Thyroid gland (tissue), 4 donors: ENCODE data around the gene CTNNA2. TPM values are rescaled to one million over a fixed set of nuclear protein-coding genes. Genes with fewer than 3 reads are reported as not detected.

Experiments used
- DNase-seq, 2 donors: peaks; one replicate each; pipeline ENCODE4 v3.0.0-alpha.2; 2019
- H3K27ac ChIP-seq, 3 donors: fragments of 200-600 bp; sonication (generic); 1 replicate in 2 of 3; 2 replicates in 1 of 3; pipeline ENCODE4 v1.5.1; 2016 to 2019; ENCODE audit warnings: mild to moderate bottlenecking in 1 of 3, moderate library complexity in 1 of 3
- H3K27me3 ChIP-seq: fragments of 200-600 bp; sonication (generic); one replicate; pipeline ENCODE4 v1.5.1; 2019
- H3K36me3 ChIP-seq, 2 donors: fragments of 200-600 bp; sonication (generic); one replicate each; pipeline ENCODE4 v1.5.1; 2016 to 2019
- H3K4me1 ChIP-seq, 2 donors: fragments of 200-600 bp; sonication (generic); one replicate each; pipeline ENCODE4 v1.5.1; 2017 to 2019
- H3K4me3 ChIP-seq, 3 donors: fragments of 200-600 bp; sonication (generic); replicated peaks in 1 of 3; 1 replicate in 2 of 3; 2 replicates in 1 of 3; pipeline ENCODE4 v1.5.1; 2016; ENCODE audit warnings: mild to moderate bottlenecking in 1 of 3
- H3K9me3 ChIP-seq: fragments of 200-600 bp; sonication (generic); one replicate; pipeline ENCODE4 v1.5.1; 2017
- CTCF ChIP-seq, 6 experiments: fragments of 200-600 bp in 3 of 6; fragments of 450-650 bp in 3 of 6; sonication (generic) in 3 of 6; IDR thresholded peaks; one replicate each; pipeline ENCODE4 v1.5.1; 2016 to 2019; ENCODE audit warnings: antibody characterized with exemption in 6 of 6, mild to moderate bottlenecking in 2 of 6, inconsistent platforms in 1 of 6, moderate library complexity in 1 of 6
- POLR2A ChIP-seq, 2 donors: fragments of 450-650 bp; IDR thresholded peaks; one replicate each; pipeline ENCODE4 v1.6.1; 2017; ENCODE audit warnings: antibody characterized with exemption in 2 of 2, mild to moderate bottlenecking in 2 of 2, moderate library complexity in 1 of 2
- WGBS, 2 donors: methylation state at CpG; one replicate each; pipeline ENCODE4 v1.1.5; 2017; 5-methylcytosine and 5-hydroxymethylcytosine counted together
- intact Hi-C: fragments of 100-400 bp; cut with DNase I; formaldehyde crosslinking; loops from one replicate; pipeline ENCODE4 v1.15.1; 2023
- total RNA-seq, 4 donors: library from RNA; depleted of rRNA; stranded (reverse); fragments of >200 nt; gene quantifications; one replicate each; pipeline ENCODE4 v1.2.3, GENCODE V29; 2016

CTNNA2 gene
- total RNA-seq, 4 donors from 2014 or later, result 0.13 to 0.44 (median 0.22) TPM; not detected in 1

GRCh38 chr2:79758749-79759282 is 246.0 kb downstream of the CTNNA2 start:
- no peaks in the 10 kb centered on the region for H3K4me1 ChIP-seq
- intact Hi-C loops, result no loop called here
- H3K9me3 ChIP-seq, result no peaks in the 10 kb centered on the region
- 72 to 81% methylated on average over 6 of the region's 6 CpGs for WGBS, 2 donors
- H3K4me3 ChIP-seq, result no peak overlapping the region
- TF ChIP-seq POLR2A (IDR thresholded peaks at IDR 0.05), result no peak
- TF ChIP-seq CTCF (IDR thresholded peaks at IDR 0.05), result no peak
- H3K36me3 ChIP-seq, result no peaks in the 10 kb centered on the region
- no peaks in the 10 kb centered on the region for H3K27me3 ChIP-seq
- no peak overlapping the region for H3K27ac ChIP-seq
- no peak for DNase-seq

- H3K4me3 ChIP-seq, result no peak overlapping the region
- no peaks in the 10 kb centered on the region for H3K9me3 ChIP-seq
- no peaks in the 10 kb centered on the region for H3K27me3 ChIP-seq
- H3K36me3 ChIP-seq, result no peaks in the 10 kb centered on the region
- DNase-seq, result no peak
- intact Hi-C loops, result no loop called here
- H3K4me1 ChIP-seq, result no peaks in the 10 kb centered on the region
- no peak overlapping the region for H3K27ac ChIP-seq
- TF ChIP-seq POLR2A (IDR thresholded peaks at IDR 0.05) (no peak), CTCF (IDR thresholded peaks at IDR 0.05) (no peak)
- WGBS, 2 donors, result 74 to 81% methylated on average over 3 of the region's 3 CpGs
Measured at GRCh38 chr2:79770926-79771325, 258.1 kb downstream of the CTNNA2 start.

- intact Hi-C loops, result no loop called here
Measured at GRCh38 chr2:79771493-79771892, 258.6 kb downstream of the CTNNA2 start.

GRCh38 chr2:79774016-79774415 is 261.2 kb downstream of the CTNNA2 start:
- TF ChIP-seq POLR2A (IDR thresholded peaks at IDR 0.05), result no peak
- no peak for TF ChIP-seq CTCF (IDR thresholded peaks at IDR 0.05)
- Histone ChIP-seq H3K36me3 (no peaks in the 10 kb centered on the region), H3K27ac (no peak overlapping the region), H3K9me3 (no peaks in the 10 kb centered on the region), H3K4me1 (no peaks in the 10 kb centered on the region), H3K27me3 (no peaks in the 10 kb centered on the region), H3K4me3 (no peak overlapping the region)
- intact Hi-C loops, result no loop called here
- DNase-seq, result no peak
- WGBS, 2 donors, result 83 to 86% methylated on average over 2 of the region's 2 CpGs

More at GRCh38 chr2:79771493-79771892, 258.6 kb downstream of the CTNNA2 start:
- no peak overlapping the region for H3K4me3 ChIP-seq
- no peak overlapping the region for H3K27ac ChIP-seq
- TF ChIP-seq CTCF (IDR thresholded peaks at IDR 0.05) (no peak), POLR2A (IDR thresholded peaks at IDR 0.05) (no peak)
- no peaks in the 10 kb centered on the region for H3K27me3 ChIP-seq
- 72 to 93% methylated on average over 3 of the region's 3 CpGs for WGBS, 2 donors
- H3K9me3 ChIP-seq, result no peaks in the 10 kb centered on the region
- H3K4me1 ChIP-seq, result no peaks in the 10 kb centered on the region
- no peak for DNase-seq
- no peaks in the 10 kb centered on the region for H3K36me3 ChIP-seq

- intact Hi-C loops, result no loop called here
- 83 to 88% methylated on average over 2 of the region's 2 CpGs for WGBS, 2 donors
- no peak for DNase-seq
- no peaks in the 10 kb centered on the region for H3K4me1 ChIP-seq
- no peaks in the 10 kb centered on the region for H3K27me3 ChIP-seq
- no peak overlapping the region for H3K4me3 ChIP-seq
- H3K36me3 ChIP-seq, result no peaks in the 10 kb centered on the region
- H3K9me3 ChIP-seq, result no peaks in the 10 kb centered on the region
- H3K27ac ChIP-seq, result no peak overlapping the region
- TF ChIP-seq CTCF (IDR thresholded peaks at IDR 0.05) (no peak), POLR2A (IDR thresholded peaks at IDR 0.05) (no peak)
Measured at GRCh38 chr2:79776461-79776860, 263.6 kb downstream of the CTNNA2 start.
